Testis (tissue), 3 donors: ENCODE results near the gene C19orf85. TPM values are rescaled to one million over a fixed set of nuclear protein-coding genes. Genes with fewer than 3 reads are reported as not detected.

Source experiments
- DNase-seq: peaks from one replicate; pipeline ENCODE4 v3.0.0-alpha.2; 2019
- H3K27ac ChIP-seq, 2 donors: fragments of 200-600 bp; sonication (generic); one replicate each; pipeline ENCODE4 v1.5.1; 2019
- H3K27me3 ChIP-seq: fragments of 200-600 bp; sonication (generic); one replicate; pipeline ENCODE4 v1.5.1; 2019
- H3K36me3 ChIP-seq: fragments of 200-600 bp; sonication (generic); one replicate; pipeline ENCODE4 v1.5.1; 2017; ENCODE audit warnings: low read depth; ENCODE audit errors: missing control alignments
- H3K4me1 ChIP-seq: fragments of 200-600 bp; sonication (generic); one replicate; pipeline ENCODE4 v1.5.1; 2019
- H3K4me3 ChIP-seq, 2 donors: fragments of 200-600 bp; sonication (generic); one replicate each; pipeline ENCODE4 v1.5.1; 2017 to 2019
- H3K9me3 ChIP-seq: fragments of 200-600 bp; sonication (generic); one replicate; pipeline ENCODE4 v1.5.1; 2017
- POLR2A ChIP-seq: fragments of 450-650 bp; IDR thresholded peaks from one replicate; pipeline ENCODE4 v1.6.1; 2017; ENCODE audit warnings: antibody characterized with exemption, mild to moderate bottlenecking, moderate library complexity
- WGBS, 2 donors: methylation state at CpG; one replicate each; pipeline ENCODE4 v1.1.5; 2018; 5-methylcytosine and 5-hydroxymethylcytosine counted together
- intact Hi-C: fragments of 100-400 bp; cut with DNase I; formaldehyde crosslinking; loops from one replicate; pipeline ENCODE4 v1.15.1; 2023; ENCODE audit warnings: low total_unique reads
- polyA plus RNA-seq: library from polyadenylated mRNA; stranded (reverse); fragments of 350-450 nt; fragmentation: Illumina TruSeq; extraction: RNeasy Lipid Tissue Mini Kit (QIAGEN cat#74804); gene quantifications from one replicate; pipeline ENCODE4 v1.2.3, GENCODE V29; 2014; ENCODE audit warnings: low read depth, low replicate concordance; ENCODE audit not compliant: insufficient read depth
- total RNA-seq, 2 donors: library from RNA; depleted of rRNA; stranded (reverse); fragments of >200 nt; gene quantifications; one replicate each; pipeline ENCODE4 v1.2.3, GENCODE V29; 2016
- TF ChIP-seq, protein P1 (sequence below), 3 experiments: fragments of 450-650 bp in 2 of 3; fragments of 200-600 bp in 1 of 3; sonication (generic) in 1 of 3; IDR thresholded peaks; one replicate each; pipeline ENCODE4 v1.5.1; 2016 to 2019; ENCODE audit warnings: antibody characterized with exemption in 3 of 3, mild to moderate bottlenecking in 2 of 3, moderate library complexity in 1 of 3

The C19orf85 gene
- total and polyA plus RNA-seq, 3 donors from 2014 or later, result not detected

DNA sequence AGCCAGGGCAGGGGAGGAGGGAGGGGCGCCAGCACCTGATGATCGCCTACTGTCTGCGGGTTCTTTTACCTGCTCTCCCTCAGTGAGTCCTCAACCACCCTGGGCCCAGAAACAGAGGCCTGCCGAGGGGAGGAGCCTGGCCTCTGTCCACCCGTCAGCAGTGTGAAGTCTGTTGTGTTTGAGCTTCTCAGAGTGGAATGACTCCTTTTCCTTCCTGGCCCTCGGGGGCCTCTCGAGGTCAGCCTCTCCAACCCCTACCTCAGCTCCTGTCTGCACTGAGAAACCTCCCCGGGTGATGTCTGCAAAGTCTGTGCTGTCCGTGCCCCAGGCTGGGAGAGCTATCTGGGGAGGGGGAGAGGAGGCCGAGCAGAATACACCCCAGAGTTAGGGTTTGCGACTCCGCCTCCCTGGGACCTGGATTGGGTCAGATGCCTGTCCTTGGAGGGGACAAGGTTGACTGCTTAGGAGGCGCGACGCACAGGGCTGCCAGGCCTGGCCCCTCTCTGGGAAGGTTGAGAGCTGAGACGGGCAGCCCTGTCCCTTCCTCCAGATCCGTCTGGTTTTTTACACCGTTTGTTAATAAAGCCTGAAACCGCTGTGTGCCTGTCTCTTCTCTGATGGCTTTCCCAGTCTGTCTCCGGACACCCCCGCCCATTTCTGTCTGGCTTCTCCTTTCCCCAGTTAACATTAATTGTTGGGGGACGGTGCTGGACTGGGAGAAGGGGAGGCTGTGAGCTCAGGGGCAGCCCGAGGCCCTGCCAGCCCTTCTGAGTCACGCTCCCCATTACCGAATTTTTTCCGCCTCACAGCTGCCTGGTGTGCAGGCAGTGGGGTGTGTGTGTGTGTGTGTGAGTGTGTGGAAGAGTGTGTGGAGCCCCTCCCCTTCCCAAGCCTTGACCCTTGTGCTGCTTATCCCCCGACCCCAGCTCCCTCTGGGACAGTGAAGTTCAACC is 22.7 kb upstream of the C19orf85 start:
- peak overlapping the region; percentile 89 to 94 for H3K27ac ChIP-seq
- H3K36me3 ChIP-seq, result no peaks in the 10 kb centered on the region
- TF ChIP-seq, protein P1, sequence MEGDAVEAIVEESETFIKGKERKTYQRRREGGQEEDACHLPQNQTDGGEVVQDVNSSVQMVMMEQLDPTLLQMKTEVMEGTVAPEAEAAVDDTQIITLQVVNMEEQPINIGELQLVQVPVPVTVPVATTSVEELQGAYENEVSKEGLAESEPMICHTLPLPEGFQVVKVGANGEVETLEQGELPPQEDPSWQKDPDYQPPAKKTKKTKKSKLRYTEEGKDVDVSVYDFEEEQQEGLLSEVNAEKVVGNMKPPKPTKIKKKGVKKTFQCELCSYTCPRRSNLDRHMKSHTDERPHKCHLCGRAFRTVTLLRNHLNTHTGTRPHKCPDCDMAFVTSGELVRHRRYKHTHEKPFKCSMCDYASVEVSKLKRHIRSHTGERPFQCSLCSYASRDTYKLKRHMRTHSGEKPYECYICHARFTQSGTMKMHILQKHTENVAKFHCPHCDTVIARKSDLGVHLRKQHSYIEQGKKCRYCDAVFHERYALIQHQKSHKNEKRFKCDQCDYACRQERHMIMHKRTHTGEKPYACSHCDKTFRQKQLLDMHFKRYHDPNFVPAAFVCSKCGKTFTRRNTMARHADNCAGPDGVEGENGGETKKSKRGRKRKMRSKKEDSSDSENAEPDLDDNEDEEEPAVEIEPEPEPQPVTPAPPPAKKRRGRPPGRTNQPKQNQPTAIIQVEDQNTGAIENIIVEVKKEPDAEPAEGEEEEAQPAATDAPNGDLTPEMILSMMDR (IDR thresholded peaks at IDR 0.05), result no peak
- TF ChIP-seq POLR2A, result no peak
- no peaks in the 10 kb centered on the region for H3K27me3 ChIP-seq
- H3K4me1 ChIP-seq, result peaks cover 44% of the 10 kb centered on the region
- peak; percentile 65 for DNase-seq
- H3K4me3 ChIP-seq, result no peak overlapping the region
- no peaks in the 10 kb centered on the region for H3K9me3 ChIP-seq
- intact Hi-C loops, result no loop called here
- 31 to 45% methylated on average over 23 to 27 of the region's 27 CpGs for WGBS, 2 donors

DNA sequence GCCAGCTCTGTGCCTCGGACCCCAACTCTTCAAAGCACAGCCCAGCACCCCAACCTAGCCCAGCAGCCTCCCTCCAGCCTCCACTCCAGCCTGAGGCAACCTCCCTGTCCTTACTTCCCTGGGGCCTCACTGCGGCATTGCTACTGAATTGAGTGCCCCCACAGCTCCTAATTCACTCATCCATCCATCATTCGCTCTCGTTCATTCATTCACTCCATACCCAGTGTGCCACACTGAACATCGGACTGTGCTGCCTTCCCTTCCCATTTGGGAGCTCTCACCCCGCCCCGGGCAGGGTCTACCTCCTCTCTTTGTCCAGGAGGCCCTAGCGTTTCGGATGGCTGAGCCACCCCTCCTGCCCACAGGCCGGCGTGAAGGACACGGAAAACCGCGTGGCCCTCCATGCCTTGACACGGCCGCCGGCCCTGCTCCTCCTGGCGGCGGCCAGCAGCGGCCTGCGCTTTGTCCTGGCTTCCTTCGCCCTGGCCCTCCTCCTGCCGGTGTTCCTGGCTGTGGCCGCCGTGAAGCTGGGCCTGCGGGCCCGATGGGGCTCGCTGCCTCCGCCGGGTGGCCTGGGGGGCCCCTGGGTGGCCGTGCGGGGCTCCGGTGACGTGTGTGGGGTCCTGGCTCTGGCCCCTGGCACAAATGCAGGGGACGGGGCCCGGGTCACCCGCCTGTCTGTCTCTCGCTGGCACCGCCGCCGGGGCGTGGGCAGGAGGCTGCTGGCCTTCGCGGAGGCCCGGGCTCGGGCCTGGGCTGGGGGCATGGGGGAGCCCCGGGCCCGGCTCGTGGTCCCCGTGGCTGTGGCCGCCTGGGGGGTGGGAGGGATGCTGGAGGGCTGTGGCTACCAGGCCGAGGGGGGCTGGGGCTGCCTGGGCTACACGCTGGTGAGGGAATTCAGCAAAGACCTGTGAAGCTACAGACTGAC is 21.8 kb upstream of the C19orf85 start:
- H3K4me1 ChIP-seq, result peaks cover 40% of the 10 kb centered on the region
- H3K9me3 ChIP-seq, result no peaks in the 10 kb centered on the region
- intact Hi-C loops, result no loop called here
- WGBS, 2 donors, result 38 to 61% methylated on average over 25 to 49 of the region's 53 CpGs
- no peak overlapping the region for H3K4me3 ChIP-seq
- no peak for TF ChIP-seq POLR2A
- TF ChIP-seq, protein P1 (IDR thresholded peaks at IDR 0.05), result peak in 1 of 3 experiments; percentile 14
- DNase-seq, result no peak
- no peaks in the 10 kb centered on the region for H3K36me3 ChIP-seq
- peak overlapping the region; percentile 89 to 94 for H3K27ac ChIP-seq
- H3K27me3 ChIP-seq, result no peaks in the 10 kb centered on the region

DNA sequence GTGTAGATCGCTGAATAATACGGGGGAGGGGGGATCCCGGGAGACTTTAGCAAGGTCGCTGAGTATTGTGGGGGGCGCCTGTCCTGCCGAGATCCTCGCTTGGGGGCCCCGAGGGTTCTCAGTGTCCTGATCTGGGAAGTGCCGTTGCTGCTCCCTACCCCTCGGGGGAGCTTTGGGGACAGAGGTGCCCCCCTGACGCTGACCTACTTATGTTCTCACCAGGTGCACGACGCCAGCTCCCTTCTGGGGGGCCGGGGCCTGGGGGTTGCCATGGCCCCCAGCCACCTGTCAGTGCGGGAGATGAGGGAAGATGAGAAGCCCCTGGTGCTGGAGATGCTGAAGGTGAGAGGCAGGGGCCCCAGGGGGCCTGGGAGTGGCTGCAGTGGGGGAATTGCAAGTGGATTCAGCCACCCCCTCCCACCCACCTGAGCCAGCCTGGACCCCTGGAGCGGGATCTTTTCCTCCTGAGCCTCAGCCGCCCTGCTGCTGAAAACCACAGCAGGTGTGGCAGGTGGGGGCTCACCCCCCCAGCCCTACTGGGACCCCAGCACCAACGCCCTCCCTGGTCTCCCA is 21.0 kb upstream of the C19orf85 start:
- Histone ChIP-seq H3K27ac (peak overlapping the region; percentile 78 to 94), H3K36me3 (no peaks in the 10 kb centered on the region), H3K27me3 (no peaks in the 10 kb centered on the region), H3K9me3 (no peaks in the 10 kb centered on the region), H3K4me3 (peak overlapping the region; percentile 57 to 74), H3K4me1 (peaks cover 46% of the 10 kb centered on the region)
- TF ChIP-seq, protein P1 (IDR thresholded peaks at IDR 0.05), result no peak
- TF ChIP-seq POLR2A, result no peak
- 21 to 40% methylated on average over 1 to 18 of the region's 18 CpGs for WGBS, 2 donors
- intact Hi-C loops, result no loop called here
- no peak for DNase-seq

DNA sequence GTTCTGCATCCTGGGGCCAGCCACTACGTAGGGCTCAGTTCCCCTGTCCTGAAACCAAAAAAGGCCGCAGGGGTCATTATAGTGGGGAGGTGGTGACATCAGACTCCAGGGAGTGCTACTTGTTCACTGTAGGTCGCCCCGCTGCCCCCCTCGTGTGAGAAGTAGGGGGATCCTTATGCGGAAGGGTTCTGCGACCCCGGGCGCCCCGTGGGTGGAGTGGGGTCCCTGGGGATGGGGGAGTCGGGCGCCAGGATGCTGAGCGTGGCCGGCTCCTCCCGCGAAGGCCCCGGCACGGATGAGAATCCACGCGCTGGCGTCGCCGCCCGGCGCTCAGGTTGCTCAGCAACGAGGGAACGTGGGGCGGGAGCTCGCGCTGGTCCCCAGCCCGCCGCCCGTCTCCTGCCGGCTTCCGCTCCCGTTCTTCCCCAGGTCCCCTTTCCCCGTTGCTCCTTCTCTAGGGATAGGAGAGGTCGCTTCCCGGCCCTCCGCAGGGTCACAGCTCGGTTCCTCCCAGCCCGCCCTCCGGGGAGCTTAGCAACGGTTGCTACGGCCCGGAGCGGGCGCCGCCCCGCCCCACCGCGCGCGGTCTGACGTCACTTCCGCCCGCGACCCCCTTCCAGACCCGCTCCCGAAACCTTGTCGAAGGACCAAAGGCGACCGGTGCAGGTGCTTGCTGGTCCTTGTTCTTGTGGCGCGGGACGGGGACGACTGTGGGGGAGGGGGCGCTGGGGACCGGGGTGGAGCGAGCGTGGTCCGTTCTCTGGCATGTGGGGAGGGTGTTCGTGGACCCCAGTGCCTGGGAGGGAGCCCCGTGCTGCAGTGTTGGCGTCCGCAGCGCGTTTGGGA is 20.3 kb upstream of the C19orf85 start, which contains the start of gene NAT14:
Gene NAT14 (plus strand): TSS at position 596 of the 846 bp plus-strand sequence. CDS start 521 bp downstream, outside the sequence.
- 1 to 13% methylated on average over 7 to 78 of the region's 78 CpGs for WGBS, 2 donors
- DNase-seq, result peak; percentile 69
- TF ChIP-seq, protein P1 (IDR thresholded peaks at IDR 0.05), result no peak
- no peak for TF ChIP-seq POLR2A

More for the DNA sequence above, 20.3 kb upstream of the C19orf85 start, which contains the start of gene NAT14:
- H3K4me1 ChIP-seq, result peaks cover 51% of the 10 kb centered on the region
- no peaks in the 10 kb centered on the region for H3K9me3 ChIP-seq
- H3K27ac ChIP-seq, result peak within 1 kb of the TSS; percentile 78 to 94
- intact Hi-C loops, result no loop called here
- H3K27me3 ChIP-seq, result no peaks in the 10 kb centered on the region
- H3K4me3 ChIP-seq, result peak within 1 kb of the TSS; percentile 57 to 74
- H3K36me3 ChIP-seq, result no peaks in the 10 kb centered on the region
